ENCODE results near the gene HTT-AS. TPM values are rescaled to one million over a fixed set of nuclear protein-coding genes. Genes with fewer than 3 reads are reported as not detected.

HTT-AS gene
- total RNA-seq, 2 donors from 2014 or later, result not detected

DNA sequence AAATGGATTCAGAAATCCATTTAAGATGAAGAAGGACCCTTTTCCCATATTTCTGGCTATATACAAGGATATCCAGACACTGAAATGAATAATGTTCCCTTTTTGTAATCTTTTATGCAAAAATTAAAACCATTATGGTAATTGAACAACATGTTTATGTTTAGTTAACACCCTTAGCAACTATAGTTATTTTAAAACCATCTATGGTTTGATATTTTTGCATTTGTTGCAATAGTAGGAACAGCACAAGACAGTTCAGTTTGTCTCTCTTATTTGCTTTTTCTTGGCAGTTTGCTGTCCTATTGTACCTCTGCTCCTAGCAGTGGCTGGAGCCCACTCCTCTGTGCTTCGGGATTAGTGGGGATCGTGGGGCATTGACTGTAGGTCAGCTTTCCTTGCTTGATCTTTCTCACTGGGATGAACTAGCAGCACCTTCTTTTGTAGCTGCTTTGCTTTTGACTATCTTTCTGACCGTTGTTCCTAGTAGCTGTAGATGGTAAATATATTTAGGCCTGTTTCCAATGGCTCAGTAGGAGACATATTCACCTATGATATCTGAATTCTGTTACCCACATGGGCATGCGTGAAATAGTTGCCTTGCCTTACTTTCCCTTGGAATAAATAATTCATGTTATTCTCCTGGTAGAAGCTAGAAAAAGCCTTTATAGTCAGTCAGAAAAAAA lies 12.9 kb upstream of the HTT-AS start:
- Histone ChIP-seq H3K27ac (ENCODE audit: low read depth, low read length) (no peak overlapping the region), H3K4me1 (ENCODE audit: control insufficient read depth, insufficient read depth, low read length) (no peaks in the 10 kb centered on the region), H3K36me3 (ENCODE audit: control insufficient read depth, insufficient read depth, low read length) (peaks cover 50% of the 10 kb centered on the region), H3K9me3 (ENCODE audit: control insufficient read depth, low read length) (no peaks in the 10 kb centered on the region), H3K9ac (ENCODE audit: extremely low read depth, low read length, poor library complexity, severe bottlenecking) (no peak overlapping the region), H3K27me3 (ENCODE audit: control insufficient read depth, insufficient read depth, low read length, poor library complexity, severe bottlenecking) (no peaks in the 10 kb centered on the region), H3K4me3 (ENCODE audit: low read length) (no peak overlapping the region)
- Mint-ChIP-seq H3K4me3 (no peak overlapping the region), H3K9me3 (no peaks in the 10 kb centered on the region), H3K27me3 (ENCODE audit: insufficient read depth) (no peaks in the 10 kb centered on the region), H3K4me1 (no peaks in the 10 kb centered on the region), H3K27ac (no peak overlapping the region), H3K36me3 (ENCODE audit: low read depth) (peaks cover 43% of the 10 kb centered on the region)
- WGBS, 2 experiments (ENCODE audit: insufficient coverage in 1 of 2, insufficient read length in 1 of 2), result 87 to 95% methylated on average over 3 to 4 of the region's 4 CpGs
- TF ChIP-seq, protein P1, sequence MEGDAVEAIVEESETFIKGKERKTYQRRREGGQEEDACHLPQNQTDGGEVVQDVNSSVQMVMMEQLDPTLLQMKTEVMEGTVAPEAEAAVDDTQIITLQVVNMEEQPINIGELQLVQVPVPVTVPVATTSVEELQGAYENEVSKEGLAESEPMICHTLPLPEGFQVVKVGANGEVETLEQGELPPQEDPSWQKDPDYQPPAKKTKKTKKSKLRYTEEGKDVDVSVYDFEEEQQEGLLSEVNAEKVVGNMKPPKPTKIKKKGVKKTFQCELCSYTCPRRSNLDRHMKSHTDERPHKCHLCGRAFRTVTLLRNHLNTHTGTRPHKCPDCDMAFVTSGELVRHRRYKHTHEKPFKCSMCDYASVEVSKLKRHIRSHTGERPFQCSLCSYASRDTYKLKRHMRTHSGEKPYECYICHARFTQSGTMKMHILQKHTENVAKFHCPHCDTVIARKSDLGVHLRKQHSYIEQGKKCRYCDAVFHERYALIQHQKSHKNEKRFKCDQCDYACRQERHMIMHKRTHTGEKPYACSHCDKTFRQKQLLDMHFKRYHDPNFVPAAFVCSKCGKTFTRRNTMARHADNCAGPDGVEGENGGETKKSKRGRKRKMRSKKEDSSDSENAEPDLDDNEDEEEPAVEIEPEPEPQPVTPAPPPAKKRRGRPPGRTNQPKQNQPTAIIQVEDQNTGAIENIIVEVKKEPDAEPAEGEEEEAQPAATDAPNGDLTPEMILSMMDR (conservative IDR thresholded peaks at IDR 0.05), result no peak
- no peak for DNase-seq

DNA sequence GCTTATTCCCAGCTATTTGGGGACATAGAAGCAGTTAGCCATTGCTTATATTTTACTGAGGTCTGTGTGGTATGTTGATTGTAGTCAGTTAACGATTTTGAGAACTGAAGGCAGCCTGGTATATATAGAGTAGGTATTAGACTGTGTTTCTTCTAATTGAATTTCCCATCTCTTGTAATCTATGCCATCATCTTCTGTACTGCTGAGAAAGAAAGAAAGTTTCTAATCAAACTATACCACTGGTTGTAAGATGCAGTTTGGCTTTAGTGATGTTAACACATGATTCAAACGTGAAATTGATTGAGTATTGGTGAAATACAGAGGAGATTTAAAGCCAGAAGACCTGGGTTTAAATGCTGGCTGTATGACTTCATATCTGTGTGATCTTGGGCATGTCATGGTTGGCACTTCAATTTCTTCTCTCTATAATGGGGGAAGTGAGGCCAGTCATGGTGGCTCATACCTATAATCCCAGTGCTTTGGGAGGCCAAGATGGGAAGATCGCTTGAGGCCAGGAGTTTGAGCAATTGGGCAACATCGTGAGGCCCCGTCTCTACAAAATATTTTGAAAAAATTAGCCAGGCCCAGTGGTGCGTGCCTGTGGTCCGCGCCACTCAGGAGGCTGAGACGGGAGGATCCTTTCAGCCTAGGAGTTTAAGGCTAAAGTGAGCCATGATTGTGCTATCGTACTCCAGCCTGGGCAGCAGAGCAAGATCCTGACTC lies 11.8 kb upstream of the HTT-AS start:
- no peak for DNase-seq
- H3K4me3 ChIP-seq (ENCODE audit: low read length), result no peak overlapping the region
- Mint-ChIP-seq H3K27me3 (ENCODE audit: insufficient read depth) (no peaks in the 10 kb centered on the region), H3K27ac (no peak overlapping the region), H3K4me3 (no peak overlapping the region), H3K9me3 (no peaks in the 10 kb centered on the region), H3K4me1 (no peaks in the 10 kb centered on the region), H3K36me3 (ENCODE audit: low read depth) (peaks cover 38% of the 10 kb centered on the region)
- H3K9me3 ChIP-seq (ENCODE audit: control insufficient read depth, low read length), result no peaks in the 10 kb centered on the region
- no peaks in the 10 kb centered on the region for H3K27me3 ChIP-seq (ENCODE audit: control insufficient read depth, insufficient read depth, low read length, poor library complexity, severe bottlenecking)
- peaks cover 41% of the 10 kb centered on the region for H3K36me3 ChIP-seq (ENCODE audit: control insufficient read depth, insufficient read depth, low read length)
- TF ChIP-seq, protein P1 (conservative IDR thresholded peaks at IDR 0.05), result no peak
- H3K9ac ChIP-seq (ENCODE audit: extremely low read depth, low read length, poor library complexity, severe bottlenecking), result no peak overlapping the region
- no peak overlapping the region for H3K27ac ChIP-seq (ENCODE audit: low read depth, low read length)
- WGBS, 2 experiments (ENCODE audit: insufficient coverage in 1 of 2, insufficient read length in 1 of 2), result 96 to 97% methylated on average over 8 to 10 of the region's 10 CpGs
- H3K4me1 ChIP-seq (ENCODE audit: control insufficient read depth, insufficient read depth, low read length), result no peaks in the 10 kb centered on the region

DNA sequence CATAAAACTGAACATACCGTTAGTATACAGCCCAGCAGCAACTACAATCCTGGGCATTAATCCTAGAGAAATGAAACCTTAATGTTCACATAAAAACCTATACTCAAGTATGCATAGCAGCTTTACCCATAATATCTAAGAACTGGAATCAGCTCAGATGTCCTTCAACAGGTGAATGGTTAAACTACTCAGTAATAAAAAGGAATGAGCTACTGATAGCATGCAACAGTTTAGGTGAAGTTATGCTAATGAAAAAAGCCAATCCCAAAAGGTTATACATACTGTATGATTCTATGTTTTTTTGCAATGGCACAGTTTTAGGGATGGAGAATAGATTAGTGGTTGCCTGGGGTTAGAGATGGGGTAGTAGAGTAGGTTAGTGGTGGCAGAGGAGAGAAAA lies 9.4 kb upstream of the HTT-AS start:
- Mint-ChIP-seq H3K27ac (no peak overlapping the region), H3K4me1 (no peaks in the 10 kb centered on the region), H3K9me3 (no peaks in the 10 kb centered on the region), H3K27me3 (ENCODE audit: insufficient read depth) (no peaks in the 10 kb centered on the region), H3K4me3 (no peak overlapping the region), H3K36me3 (ENCODE audit: low read depth) (peaks cover 29% of the 10 kb centered on the region)
- H3K4me1 ChIP-seq (ENCODE audit: control insufficient read depth, insufficient read depth, low read length), result no peaks in the 10 kb centered on the region
- no peak overlapping the region for H3K9ac ChIP-seq (ENCODE audit: extremely low read depth, low read length, poor library complexity, severe bottlenecking)
- no peak overlapping the region for H3K27ac ChIP-seq (ENCODE audit: low read depth, low read length)
- DNase-seq, result no peak
- H3K9me3 ChIP-seq (ENCODE audit: control insufficient read depth, low read length), result no peaks in the 10 kb centered on the region
- H3K4me3 ChIP-seq (ENCODE audit: low read length), result no peak overlapping the region
- H3K27me3 ChIP-seq (ENCODE audit: control insufficient read depth, insufficient read depth, low read length, poor library complexity, severe bottlenecking), result no peaks in the 10 kb centered on the region
- TF ChIP-seq, protein P1 (conservative IDR thresholded peaks at IDR 0.05), result no peak
- 0% methylated on average over 1 of the region's 1 CpG for WGBS, 2 experiments (ENCODE audit: insufficient coverage in 1 of 2, insufficient read length in 1 of 2)
- peaks cover 29% of the 10 kb centered on the region for H3K36me3 ChIP-seq (ENCODE audit: control insufficient read depth, insufficient read depth, low read length)

Measured in endodermal cell (in vitro differentiated cells).